GM12892 (cell line): ENCODE measurements around the gene TREM1.

ENCODE experiments used
- POLR2A ChIP-seq: IDR thresholded peaks from 2 replicates; pipeline ENCODE4 v1.6.1; 2011; ENCODE audit warnings: low read depth, low read length, control low read depth
- POLR2AphosphoS5 ChIP-seq: IDR thresholded peaks from 2 replicates; pipeline ENCODE4 v1.6.1; 2011; ENCODE audit warnings: low read depth, low read length, control low read depth
- TAF1 ChIP-seq: IDR thresholded peaks from 2 replicates; pipeline ENCODE4 v1.6.1; 2011; ENCODE audit warnings: low read depth, mild to moderate bottlenecking, control low read depth, low read length, borderline replicate concordance

- TF ChIP-seq POLR2AphosphoS5 (no peak), POLR2A (no peak), TAF1 (no peak)
Measured at GRCh38 chr6:41321183-41321582, 34.7 kb upstream of the TREM1 start.
